CD4-positive, alpha-beta T cell (primary cell): ENCODE data around the gene ANKFN1. TPM values are rescaled to one million over a fixed set of nuclear protein-coding genes. Genes with fewer than 3 reads are reported as not detected.

Source experiments
- ATAC-seq: fragments of 200-7000 bp; cut with Tn5 transposase; one replicate; pipeline ENCODE4 v1.10.0; 2022; ENCODE audit warnings: mild to moderate bottlenecking; ENCODE audit not compliant: poor library complexity
- CTCF ChIA-PET: fragments of 350-600 bp; sonication (Branson Sonifier 250); formaldehyde crosslinking; loops from one replicate; lab custom pipeline; 2021; ENCODE audit warnings: antibody characterized with exemption, inconsistent platforms; lab: Charles Lee
- POLR2A ChIA-PET: fragments of 350-600 bp; sonication (Branson Sonifier 250); formaldehyde crosslinking; loops from one replicate; lab custom pipeline; 2021; ENCODE audit warnings: antibody characterized with exemption, inconsistent platforms; lab: Charles Lee
- DNase-seq, 14 experiments: peaks; one replicate each; pipeline ENCODE4 v3.0.0-alpha.2; 2013 to 2020; ENCODE audit warnings: mixed read lengths in 2 of 14
- H3K27ac ChIP-seq, 2 donors: one replicate each; pipeline versions ENCODE4 v1.5.1 to v1.7.0; 2013; ENCODE audit warnings: low read length in 2 of 2, low read depth in 1 of 2, mild to moderate bottlenecking in 1 of 2
- H3K27me3 ChIP-seq, 2 experiments: 1 replicate in 1 of 2; 2 replicates in 1 of 2; pipeline versions ENCODE4 v1.6.1 to v1.7.0; 2013; ENCODE audit warnings: low read length in 2 of 2, control low read depth in 1 of 2, mild to moderate bottlenecking in 1 of 2, moderate library complexity in 1 of 2; ENCODE audit not compliant: insufficient read depth in 2 of 2, control insufficient read depth in 1 of 2
- H3K36me3 ChIP-seq: one replicate; pipeline ENCODE4 v1.6.1; 2013; ENCODE audit warnings: low read length, control low read depth; ENCODE audit not compliant: insufficient read depth
- H3K4me1 ChIP-seq: one replicate; pipeline ENCODE4 v1.6.1; 2013; ENCODE audit warnings: low read length, control low read depth; ENCODE audit not compliant: insufficient read depth
- H3K4me3 ChIP-seq: one replicate; pipeline ENCODE4 v1.5.1; 2013; ENCODE audit warnings: mild to moderate bottlenecking, low read length, moderate library complexity
- H3K9me3 ChIP-seq, 2 experiments: 1 replicate in 1 of 2; 2 replicates in 1 of 2; pipeline versions ENCODE4 v1.6.1 to v1.7.0; 2013; ENCODE audit warnings: low read length in 2 of 2, mild to moderate bottlenecking in 2 of 2, control low read depth in 1 of 2, moderate library complexity in 1 of 2; ENCODE audit not compliant: control insufficient read depth in 1 of 2, insufficient read depth in 1 of 2
- H3K27ac Mint-ChIP-seq: one replicate; pipeline ENCODE4 v1.8.0; 2020; ENCODE audit warnings: mixed read lengths
- H3K27me3 Mint-ChIP-seq: one replicate; pipeline ENCODE4 v1.8.0; 2021; ENCODE audit warnings: mixed read lengths
- H3K36me3 Mint-ChIP-seq: one replicate; pipeline ENCODE4 v1.8.0; 2021; ENCODE audit warnings: low read depth, mixed read lengths
- H3K4me1 Mint-ChIP-seq: one replicate; pipeline ENCODE4 v1.8.0; 2021; ENCODE audit warnings: low read depth, mixed read lengths
- H3K4me3 Mint-ChIP-seq: one replicate; pipeline ENCODE4 v1.8.0; 2020; ENCODE audit warnings: mild to moderate bottlenecking, mixed read lengths
- H3K9me3 Mint-ChIP-seq: one replicate; pipeline ENCODE4 v1.8.0; 2020; ENCODE audit warnings: mixed read lengths
- CTCF ChIP-seq: fragments of 200-600 bp; IDR thresholded peaks from one replicate; pipeline ENCODE4 v1.8.0; 2022; ENCODE audit warnings: antibody characterized with exemption, mild to moderate bottlenecking
- intact Hi-C, 2 experiments: fragments of 100-400 bp; cut with DNase I in 1 of 2; cut with micrococcal nuclease in 1 of 2; formaldehyde crosslinking; loops; one replicate each; pipeline versions ENCODE4 v1.15.1 to v1.9.0; 2023 to 2025; cut with DNase I, micrococcal nuclease
- total RNA-seq, 174 experiments: library from RNA in 2 of 174; stranded (reverse) in 2 of 174; gene quantifications; one replicate each; pipeline ENCODE4 v1.2.3 and lab custom pipeline; 2021 to 2026

ANKFN1 gene
- total RNA-seq, 2 experiments from 2014 or later = not detected

- ATAC-seq (no peak), DNase-seq (no peak)
- no peaks in the 10 kb centered on the region for H3K4me1 ChIP-seq
- Mint-ChIP-seq H3K9me3 (no peaks in the 10 kb centered on the region), H3K4me3 (no peak overlapping the region), H3K36me3 (no peaks in the 10 kb centered on the region), H3K27ac (no peak overlapping the region), H3K4me1 (no peaks in the 10 kb centered on the region), H3K27me3 (peaks cover 10% of the 10 kb centered on the region)
- no peaks in the 10 kb centered on the region for H3K9me3 ChIP-seq
- no peak overlapping the region for H3K27ac ChIP-seq
- ChIA-PET POLR2A (no interaction called here), CTCF (no interaction called here)
- intact Hi-C loops = no loop called here
- TF ChIP-seq CTCF = no peak
- peaks cover 0 to 11% of the 10 kb centered on the region in 2 experiments for H3K27me3 ChIP-seq
- no peaks in the 10 kb centered on the region for H3K36me3 ChIP-seq
- H3K4me3 ChIP-seq = no peak overlapping the region
These were observed 368.3 kb downstream of the ANKFN1 start for GRCh38 chr17:56521414-56522141.

- H3K27me3 ChIP-seq = peaks cover 0 to 11% of the 10 kb centered on the region in 2 experiments
- no peak overlapping the region for H3K4me3 Mint-ChIP-seq
- TF ChIP-seq CTCF = no peak
These were observed 369.8 kb downstream of the ANKFN1 start for GRCh38 chr17:56523042-56523441.

GRCh38 chr17:56528696-56529095, 375.4 kb downstream of the ANKFN1 start:
- no peak for TF ChIP-seq CTCF
- no peak for ATAC-seq
- DNase-seq = no peak
- peaks cover 4% of the 10 kb centered on the region for H3K27me3 Mint-ChIP-seq
- H3K4me3 ChIP-seq = no peak overlapping the region
- no peaks in the 10 kb centered on the region for H3K36me3 ChIP-seq
- H3K27me3 ChIP-seq = peaks cover 0 to 2% of the 10 kb centered on the region in 2 experiments
- H3K4me3 Mint-ChIP-seq = no peak overlapping the region
- H3K9me3 ChIP-seq = no peaks in the 10 kb centered on the region
- ChIA-PET CTCF (no interaction called here), POLR2A (no interaction called here)
- H3K4me1 ChIP-seq = no peaks in the 10 kb centered on the region
- intact Hi-C loops = no loop called here
- H3K4me1 Mint-ChIP-seq = no peaks in the 10 kb centered on the region
- H3K9me3 Mint-ChIP-seq = no peaks in the 10 kb centered on the region
- no peak overlapping the region for H3K27ac ChIP-seq
- no peaks in the 10 kb centered on the region for H3K36me3 Mint-ChIP-seq
- no peak overlapping the region for H3K27ac Mint-ChIP-seq

More at GRCh38 chr17:56523042-56523441, 369.8 kb downstream of the ANKFN1 start:
- Mint-ChIP-seq H3K36me3 (no peaks in the 10 kb centered on the region), H3K4me1 (no peaks in the 10 kb centered on the region), H3K27ac (no peak overlapping the region), H3K9me3 (no peaks in the 10 kb centered on the region), H3K27me3 (peaks cover 10% of the 10 kb centered on the region)
- intact Hi-C loops = no loop called here
- H3K4me1 ChIP-seq = no peaks in the 10 kb centered on the region
- H3K27ac ChIP-seq = no peak overlapping the region
- H3K9me3 ChIP-seq = no peaks in the 10 kb centered on the region
- ChIA-PET POLR2A (no interaction called here), CTCF (no interaction called here)
- no peak overlapping the region for H3K4me3 ChIP-seq
- no peak for ATAC-seq
- H3K36me3 ChIP-seq = no peaks in the 10 kb centered on the region
- DNase-seq = no peak
